Left ventricle myocardium inferior (tissue), 1 donor: ENCODE results near the gene FRMD1. TPM values are rescaled to one million over a fixed set of nuclear protein-coding genes. Genes with fewer than 3 reads are reported as not detected.

Experiments used
- DNase-seq: peaks from one replicate; pipeline ENCODE4 v3.0.0-alpha.2; 2020
- H3K27ac ChIP-seq: fragments of 200-600 bp; replicated peaks from 2 replicates; pipeline ENCODE4 v1.8.0; 2021
- H3K27me3 ChIP-seq: fragments of 200-600 bp; 2 replicates; pipeline ENCODE4 v1.8.0; 2021; ENCODE audit warnings: low read depth
- H3K36me3 ChIP-seq: fragments of 200-600 bp; 2 replicates; pipeline ENCODE4 v1.8.0; 2021
- H3K4me1 ChIP-seq: fragments of 200-600 bp; 2 replicates; pipeline ENCODE4 v1.8.0; 2021
- H3K4me3 ChIP-seq: fragments of 200-600 bp; 2 replicates; pipeline ENCODE4 v1.8.0; 2021; ENCODE audit warnings: mild to moderate bottlenecking, moderate library complexity
- H3K9me3 ChIP-seq: fragments of 200-600 bp; replicated peaks from 2 replicates; pipeline ENCODE4 v1.8.0; 2021
- CTCF ChIP-seq: fragments of 200-600 bp; IDR thresholded peaks from 2 replicates; pipeline ENCODE4 v1.8.0; 2021; ENCODE audit warnings: antibody characterized with exemption, mild to moderate bottlenecking, borderline replicate concordance
- intact Hi-C: fragments of 100-400 bp; cut with micrococcal nuclease; formaldehyde crosslinking; loops from one replicate; pipeline ENCODE4 v1.11.0; 2022
- total RNA-seq: library from RNA; stranded (reverse); fragmentation: NEBNext Ultra II Directional; extraction: Animal tissue kit (Norgen Biotek cat#: 25700); gene quantifications from one replicate; pipeline ENCODE4 v1.2.1, GENCODE V29; 2021
- donor health status: DM: no; HTN: yes; CAD: no; lungs with severe emphysema.

FRMD1 gene
- total RNA-seq, 1 donor from 2014 or later = 0.16 TPM

GRCh38 chr6:168026925-168027324 lies 52.1 kb downstream of the FRMD1 start:
- no peaks in the 10 kb centered on the region for H3K27me3 ChIP-seq
- intact Hi-C loops = no loop called here
- H3K27ac ChIP-seq = no peak overlapping the region
- H3K36me3 ChIP-seq = no peaks in the 10 kb centered on the region
- no peak for DNase-seq
- TF ChIP-seq CTCF = no peak
- no peaks in the 10 kb centered on the region for H3K9me3 ChIP-seq
- no peak overlapping the region for H3K4me3 ChIP-seq
- peaks cover 24% of the 10 kb centered on the region for H3K4me1 ChIP-seq

- H3K36me3 ChIP-seq = no peaks in the 10 kb centered on the region
- H3K9me3 ChIP-seq = no peaks in the 10 kb centered on the region
- no peak for DNase-seq
- no peak overlapping the region for H3K27ac ChIP-seq
- H3K4me3 ChIP-seq = no peak overlapping the region
- H3K4me1 ChIP-seq = peaks cover 16% of the 10 kb centered on the region
- TF ChIP-seq CTCF = no peak
- H3K27me3 ChIP-seq = no peaks in the 10 kb centered on the region
- intact Hi-C loops = no loop called here
Measured at GRCh38 chr6:168025831-168026710, 52.9 kb downstream of the FRMD1 start.

- no peak for DNase-seq
- no peaks in the 10 kb centered on the region for H3K36me3 ChIP-seq
- intact Hi-C loops = no loop called here
- H3K4me3 ChIP-seq = no peak overlapping the region
- H3K4me1 ChIP-seq = peaks cover 5% of the 10 kb centered on the region
- H3K27me3 ChIP-seq = no peaks in the 10 kb centered on the region
- no peak overlapping the region for H3K27ac ChIP-seq
- TF ChIP-seq CTCF = no peak
- no peaks in the 10 kb centered on the region for H3K9me3 ChIP-seq
Measured at GRCh38 chr6:168024951-168025510, 54.0 kb downstream of the FRMD1 start.

GRCh38 chr6:168022488-168023321 lies 56.3 kb downstream of the FRMD1 start:
- no peaks in the 10 kb centered on the region for H3K4me1 ChIP-seq
- intact Hi-C loops = no loop called here
- H3K27ac ChIP-seq = no peak overlapping the region
- no peak for TF ChIP-seq CTCF
- H3K27me3 ChIP-seq = no peaks in the 10 kb centered on the region
- H3K36me3 ChIP-seq = no peaks in the 10 kb centered on the region
- H3K9me3 ChIP-seq = no peaks in the 10 kb centered on the region
- no peak overlapping the region for H3K4me3 ChIP-seq
- no peak for DNase-seq

- peaks cover 6% of the 10 kb centered on the region for H3K4me1 ChIP-seq
- no peaks in the 10 kb centered on the region for H3K27me3 ChIP-seq
- DNase-seq = no peak
- TF ChIP-seq CTCF = no peak
- no peaks in the 10 kb centered on the region for H3K36me3 ChIP-seq
- H3K9me3 ChIP-seq = no peaks in the 10 kb centered on the region
- H3K4me3 ChIP-seq = no peak overlapping the region
- H3K27ac ChIP-seq = no peak overlapping the region
- intact Hi-C loops = no loop called here
Measured at GRCh38 chr6:168021581-168021980, 57.4 kb downstream of the FRMD1 start.
